GM18502 (cell line): Measurements from ENCODE around the gene GTF2H3.

Experiments
- ATAC-seq: cut with Tn5 transposase; IDR thresholded peaks from one replicate; pipeline ENCODE4 v1.9.1; 2021; ENCODE audit warnings: mild to moderate bottlenecking; ENCODE audit not compliant: unreplicated experiment, poor library complexity

The GTF2H3 gene

GRCh38 chr12:123696646-123697045 lies 63.0 kb downstream of the GTF2H3 start:
- no peak for ATAC-seq

DNA sequence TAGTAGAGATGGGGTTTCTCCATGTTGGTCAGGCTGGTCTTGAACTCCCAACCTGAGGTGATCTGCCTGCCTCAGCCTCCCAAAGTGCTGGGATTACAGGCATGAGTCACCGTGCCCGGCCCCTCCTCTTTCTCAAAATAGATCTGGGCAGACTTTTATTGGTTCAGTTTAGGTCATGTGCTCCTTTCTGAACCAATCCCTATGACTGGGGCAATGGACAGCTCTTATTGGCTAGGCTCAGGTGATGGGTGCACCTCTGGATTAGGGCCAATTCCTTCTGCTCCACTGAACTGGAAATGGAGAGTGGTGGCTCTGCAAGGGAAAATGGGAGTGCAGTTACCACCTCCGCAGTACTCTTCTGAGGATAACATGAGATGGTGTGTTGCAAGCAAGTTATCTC lies 72.3 kb downstream of the GTF2H3 start:
- no peak for ATAC-seq

GRCh38 chr12:123707466-123707865 lies 73.8 kb downstream of the GTF2H3 start:
- ATAC-seq, result no peak
